Measurements from ENCODE around the gene SMIM28. TPM values are rescaled to one million over a fixed set of nuclear protein-coding genes. Genes with fewer than 3 reads are reported as not detected.

Gene SMIM28
- polyA plus RNA-seq, 1 donor from 2014 or later, result not detected

- H2AFZ ChIP-seq (ENCODE audit: low read depth, low read length), result no peak overlapping the region
- no peak for TF ChIP-seq MXI1 (conservative IDR thresholded peaks at IDR 0.05; ENCODE audit: poor library complexity, severe bottlenecking)
- TF ChIP-seq EZH2 (IDR thresholded peaks at IDR 0.05; ENCODE audit: borderline replicate concordance, insufficient read depth, low read length, poor library complexity, severe bottlenecking), result no peak
- TF ChIP-seq TAF1 (IDR thresholded peaks at IDR 0.05; ENCODE audit: low read depth), result no peak
- no peak for TF ChIP-seq RAD21 (conservative IDR thresholded peaks at IDR 0.05)
- H3K27me3 ChIP-seq (ENCODE audit: insufficient read depth, low read depth, low read length), result no peaks in the 10 kb centered on the region
- H3K9me2 ChIP-seq (ENCODE audit: insufficient read depth, low read length), result no peaks in the 10 kb centered on the region
- no peak overlapping the region for H3K4me2 ChIP-seq (ENCODE audit: low read length)
- H3K27ac ChIP-seq (ENCODE audit: low read length), result no peak overlapping the region
- no peaks in the 10 kb centered on the region for H4K20me1 ChIP-seq (ENCODE audit: insufficient read depth)
- H3K79me2 ChIP-seq (replicated peaks; ENCODE audit: insufficient read depth, low read length), result no peaks in the 10 kb centered on the region
- no peaks in the 10 kb centered on the region for H3F3A ChIP-seq (ENCODE audit: insufficient read depth, low read length, poor library complexity, severe bottlenecking)
- no peaks in the 10 kb centered on the region for H3K9me3 ChIP-seq (ENCODE audit: low read length)
- no peak overlapping the region for H3K9ac ChIP-seq (ENCODE audit: low read length)
- H3K4me3 ChIP-seq (ENCODE audit: low read length), result no peak overlapping the region
- no peaks in the 10 kb centered on the region for H3K36me3 ChIP-seq (ENCODE audit: insufficient read depth, low read length)
Measured at GRCh38 chr6:138410972-138411880, 33.5 kb downstream of the SMIM28 start.

- no peak overlapping the region for H3K9ac ChIP-seq (ENCODE audit: low read length)
- no peak overlapping the region for H2AFZ ChIP-seq (ENCODE audit: low read depth, low read length)
- H3K27me3 ChIP-seq (ENCODE audit: insufficient read depth, low read depth, low read length), result no peaks in the 10 kb centered on the region
- no peaks in the 10 kb centered on the region for H3K79me2 ChIP-seq (replicated peaks; ENCODE audit: insufficient read depth, low read length)
- no peak overlapping the region for H3K27ac ChIP-seq (ENCODE audit: low read length)
- H4K20me1 ChIP-seq (ENCODE audit: insufficient read depth), result no peaks in the 10 kb centered on the region
- H3K4me3 ChIP-seq (ENCODE audit: low read length), result no peak overlapping the region
- no peak overlapping the region for H3K4me2 ChIP-seq (ENCODE audit: low read length)
- TF ChIP-seq SMC3 (conservative IDR thresholded peaks at IDR 0.05; ENCODE audit: poor library complexity), result no peak
- no peak for TF ChIP-seq EP300 (conservative IDR thresholded peaks at IDR 0.05; ENCODE audit: poor library complexity, severe bottlenecking)
- TF ChIP-seq MXI1 (conservative IDR thresholded peaks at IDR 0.05; ENCODE audit: poor library complexity, severe bottlenecking), result no peak
- TF ChIP-seq REST (IDR thresholded peaks at IDR 0.05; ENCODE audit: borderline replicate concordance), result no peak
- no peak for TF ChIP-seq POLR2AphosphoS5 (IDR thresholded peaks at IDR 0.05)
- TF ChIP-seq EZH2 (IDR thresholded peaks at IDR 0.05; ENCODE audit: borderline replicate concordance, insufficient read depth, low read length, poor library complexity, severe bottlenecking), result no peak
- TF ChIP-seq, protein P1, sequence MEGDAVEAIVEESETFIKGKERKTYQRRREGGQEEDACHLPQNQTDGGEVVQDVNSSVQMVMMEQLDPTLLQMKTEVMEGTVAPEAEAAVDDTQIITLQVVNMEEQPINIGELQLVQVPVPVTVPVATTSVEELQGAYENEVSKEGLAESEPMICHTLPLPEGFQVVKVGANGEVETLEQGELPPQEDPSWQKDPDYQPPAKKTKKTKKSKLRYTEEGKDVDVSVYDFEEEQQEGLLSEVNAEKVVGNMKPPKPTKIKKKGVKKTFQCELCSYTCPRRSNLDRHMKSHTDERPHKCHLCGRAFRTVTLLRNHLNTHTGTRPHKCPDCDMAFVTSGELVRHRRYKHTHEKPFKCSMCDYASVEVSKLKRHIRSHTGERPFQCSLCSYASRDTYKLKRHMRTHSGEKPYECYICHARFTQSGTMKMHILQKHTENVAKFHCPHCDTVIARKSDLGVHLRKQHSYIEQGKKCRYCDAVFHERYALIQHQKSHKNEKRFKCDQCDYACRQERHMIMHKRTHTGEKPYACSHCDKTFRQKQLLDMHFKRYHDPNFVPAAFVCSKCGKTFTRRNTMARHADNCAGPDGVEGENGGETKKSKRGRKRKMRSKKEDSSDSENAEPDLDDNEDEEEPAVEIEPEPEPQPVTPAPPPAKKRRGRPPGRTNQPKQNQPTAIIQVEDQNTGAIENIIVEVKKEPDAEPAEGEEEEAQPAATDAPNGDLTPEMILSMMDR (IDR thresholded peaks at IDR 0.05; ENCODE audit: poor library complexity, severe bottlenecking), result no peak
- no peak for TF ChIP-seq RAD21 (conservative IDR thresholded peaks at IDR 0.05)
- no peak for TF ChIP-seq TAF1 (IDR thresholded peaks at IDR 0.05; ENCODE audit: low read depth)
- H3K9me2 ChIP-seq (ENCODE audit: insufficient read depth, low read length), result no peaks in the 10 kb centered on the region
- H3F3A ChIP-seq (ENCODE audit: insufficient read depth, low read length, poor library complexity, severe bottlenecking), result no peaks in the 10 kb centered on the region
- no peaks in the 10 kb centered on the region for H3K36me3 ChIP-seq (ENCODE audit: insufficient read depth, low read length)
- no peaks in the 10 kb centered on the region for H3K9me3 ChIP-seq (ENCODE audit: low read length)
Measured at GRCh38 chr6:138415125-138415524, 37.4 kb downstream of the SMIM28 start.
